GM21717 (cell line): ENCODE measurements around the gene PET100.
A peak's percentile ranks its signal among the peaks of the same experiment; 100 is the strongest.

Experiments used
- ATAC-seq: cut with Tn5 transposase; IDR thresholded peaks from one replicate; pipeline ENCODE4 v1.9.1; 2021; ENCODE audit warnings: mild to moderate bottlenecking, moderate library complexity; ENCODE audit not compliant: unreplicated experiment

The PET100 gene

GRCh38 chr19:7676854-7677253 is 47.3 kb downstream of the PET100 start, which contains the start of gene MCEMP1:
TSS of gene MCEMP1 (plus strand) at chr19:7677090. CDS start at chr19:7677121, 31 bp downstream.
- ATAC-seq, result no peak

- ATAC-seq, result no peak
Observed at GRCh38 chr19:7677669-7678311, 48.2 kb downstream of the PET100 start.

- ATAC-seq, result peak; percentile 35
Observed at GRCh38 chr19:7678971-7679751, 49.6 kb downstream of the PET100 start.

GRCh38 chr19:7679771-7680605 is 50.4 kb downstream of the PET100 start:
- ATAC-seq, result no peak

DNA sequence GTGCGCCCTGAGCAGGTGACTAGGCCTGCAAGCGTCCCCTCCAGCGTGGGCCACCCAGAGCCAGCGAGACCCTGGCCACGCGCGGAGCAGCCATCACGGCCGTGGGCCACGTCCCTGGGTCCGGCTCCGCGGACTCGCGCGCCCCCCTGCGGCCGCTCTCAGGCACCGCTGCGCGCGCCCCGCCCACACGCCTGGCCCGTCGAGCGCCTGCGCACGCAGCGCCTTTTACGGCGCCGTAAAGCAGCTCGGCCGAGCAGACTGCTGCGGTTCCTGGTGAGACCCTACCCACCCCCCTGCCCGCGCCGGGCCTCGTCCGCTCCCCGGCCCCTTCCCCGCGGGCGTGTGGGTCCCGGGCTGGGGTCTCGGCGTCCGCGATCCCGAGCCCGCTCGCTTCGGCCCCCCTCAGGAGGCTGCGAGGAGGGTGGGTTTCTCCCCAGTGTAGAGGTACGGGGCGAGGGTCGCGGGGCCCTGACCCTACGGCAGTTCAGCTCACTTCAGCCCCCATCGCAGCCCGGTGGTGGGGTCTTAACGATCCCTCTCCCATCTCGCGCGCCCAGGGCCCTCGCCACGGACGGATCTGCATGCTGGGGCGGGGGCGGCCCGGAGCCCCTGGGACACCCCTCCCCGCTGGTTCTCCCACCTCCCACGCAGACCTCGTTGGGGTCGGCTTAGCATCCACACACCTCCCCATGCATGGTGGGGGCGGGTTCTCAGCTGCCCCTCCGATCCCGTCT is 51.2 kb downstream of the PET100 start, which contains the start of gene TRAPPC5:
TSS of gene TRAPPC5 (plus strand) at position 228 of the 734 bp plus-strand sequence. CDS start 1,421 bp downstream, outside the sequence.
- no peak for ATAC-seq
